ENCODE results near the gene PCDHA1. TPM values are rescaled to one million over a fixed set of nuclear protein-coding genes. Genes with fewer than 3 reads are reported as not detected.

The PCDHA1 gene
- total RNA-seq, 2 donors from 2014 or later, result not detected

DNA sequence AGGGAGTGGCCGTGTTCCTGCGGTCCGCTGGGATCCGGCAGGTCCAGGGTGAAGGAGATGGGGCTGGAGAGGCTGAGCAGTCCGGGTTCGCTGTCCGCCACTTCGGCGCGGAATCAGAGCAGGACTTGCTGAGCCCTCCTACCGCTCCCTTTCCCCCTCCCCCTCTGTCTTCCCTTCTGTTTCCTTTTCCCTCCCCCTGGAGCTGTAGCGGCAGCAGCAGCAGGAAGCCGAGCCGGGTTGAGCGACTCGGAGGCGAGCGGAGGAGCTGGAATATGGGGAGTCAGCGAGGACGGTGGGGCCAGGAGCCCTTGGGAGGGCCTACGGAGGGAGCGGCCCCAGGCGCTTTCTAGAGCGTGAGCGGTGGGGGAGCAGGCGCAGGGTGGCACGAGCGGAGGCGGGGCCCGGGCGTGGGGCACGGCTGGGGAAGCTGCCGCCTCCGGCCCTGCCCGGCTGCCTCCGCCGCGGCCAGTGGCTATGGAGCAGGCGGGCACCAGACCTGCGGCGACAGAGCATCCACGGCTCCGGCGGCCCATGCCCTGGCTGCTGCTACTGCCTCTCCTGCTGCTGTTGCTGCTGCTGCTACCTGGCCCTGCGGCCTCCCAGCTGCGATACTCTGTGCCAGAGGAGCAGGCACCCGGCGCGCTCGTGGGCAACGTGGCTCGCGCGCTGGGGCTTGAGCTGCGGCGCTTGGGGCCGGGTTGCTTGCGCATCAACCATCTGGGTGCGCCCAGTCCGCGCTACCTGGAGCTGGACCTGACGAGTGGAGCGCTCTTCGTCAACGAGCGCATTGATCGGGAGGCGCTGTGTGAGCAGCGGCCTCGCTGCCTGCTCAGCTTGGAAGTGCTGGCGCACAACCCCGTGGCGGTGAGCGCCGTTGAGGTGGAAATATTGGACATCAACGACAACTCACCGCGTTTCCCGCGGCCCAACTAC lies 180.6 kb downstream of the PCDHA1 start, which contains the start of gene PCDHAC2:
Gene PCDHAC2, plus strand, starts transcription at position 184 of the 933 bp plus-strand sequence. Its CDS starts 291 bp downstream, at position 475.
- DNase-seq (peak in 1 of 2 donors; percentile 4), ATAC-seq (peak; percentile 48)
- intact Hi-C loops (cut with DNase I, micrococcal nuclease), result no loop called here

DNA sequence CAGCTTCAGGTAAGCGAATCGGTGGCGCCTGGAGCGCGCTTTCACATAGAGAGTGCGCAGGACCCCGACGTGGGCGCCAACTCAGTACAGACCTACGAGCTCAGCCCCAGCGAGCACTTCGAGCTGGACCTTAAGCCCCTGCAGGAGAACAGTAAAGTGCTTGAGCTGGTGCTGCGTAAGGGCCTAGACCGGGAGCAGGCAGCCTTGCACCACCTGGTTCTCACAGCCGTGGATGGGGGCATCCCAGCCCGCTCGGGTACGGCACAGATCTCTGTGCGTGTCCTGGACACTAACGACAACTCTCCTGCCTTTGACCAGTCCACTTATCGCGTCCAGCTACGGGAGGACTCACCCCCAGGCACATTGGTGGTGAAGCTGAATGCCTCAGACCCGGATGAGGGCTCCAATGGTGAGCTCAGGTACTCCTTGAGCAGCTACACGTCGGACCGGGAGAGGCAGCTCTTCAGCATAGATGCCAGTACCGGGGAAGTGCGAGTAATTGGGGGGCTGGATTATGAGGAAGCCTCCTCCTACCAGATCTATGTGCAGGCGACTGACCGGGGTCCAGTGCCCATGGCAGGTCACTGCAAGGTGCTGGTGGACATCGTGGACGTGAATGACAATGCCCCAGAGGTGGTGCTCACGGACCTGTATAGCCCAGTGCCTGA lies 181.4 kb downstream of the PCDHA1 start:
- DNase-seq (no peak), ATAC-seq (no peak)
- intact Hi-C loops (cut with DNase I, micrococcal nuclease), result no loop called here

DNA sequence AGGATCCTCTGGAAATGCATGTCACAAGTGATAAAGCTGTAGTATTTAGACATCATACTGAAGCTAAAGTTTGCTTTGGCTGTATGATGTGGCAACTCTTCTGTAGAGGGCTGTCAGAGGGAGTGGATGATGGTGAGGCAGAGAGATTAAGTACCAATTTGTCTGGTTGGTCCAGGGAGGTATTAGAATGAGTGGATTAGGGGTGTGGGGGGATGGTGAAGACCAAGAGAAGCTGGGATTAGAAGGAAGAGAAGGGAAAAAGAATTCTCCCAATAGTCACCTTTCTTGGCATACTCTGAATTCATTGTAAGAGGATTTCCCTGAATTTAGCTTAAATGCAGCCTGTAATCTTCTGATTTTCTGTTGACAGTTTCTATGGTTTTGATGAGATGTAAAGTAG lies 183.9 kb downstream of the PCDHA1 start:
- DNase-seq (no peak), ATAC-seq (no peak)
- intact Hi-C loops (cut with DNase I, micrococcal nuclease), result no loop called here

DNA sequence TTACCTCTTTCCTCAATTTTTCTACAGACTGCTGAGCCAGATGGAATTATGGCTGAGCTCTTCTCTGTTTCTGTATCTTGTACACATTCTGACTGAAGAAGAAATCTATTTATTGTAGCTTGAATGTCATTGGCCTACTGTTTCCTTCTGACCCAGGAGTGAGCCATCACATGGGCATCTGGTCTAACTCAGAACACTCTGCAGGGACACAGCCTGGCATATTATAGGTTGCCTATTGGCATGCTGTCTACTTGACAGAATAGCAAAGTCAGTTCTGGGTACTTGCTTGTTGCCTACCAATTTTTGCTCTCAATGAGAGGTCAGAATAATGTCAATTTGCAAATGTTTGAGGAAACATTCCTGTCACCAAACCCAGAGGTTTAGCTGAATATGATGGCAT lies 187.6 kb downstream of the PCDHA1 start:
- no peak for ATAC-seq
- intact Hi-C loops (cut with DNase I, micrococcal nuclease), result no loop called here
- DNase-seq, result no peak

DNA sequence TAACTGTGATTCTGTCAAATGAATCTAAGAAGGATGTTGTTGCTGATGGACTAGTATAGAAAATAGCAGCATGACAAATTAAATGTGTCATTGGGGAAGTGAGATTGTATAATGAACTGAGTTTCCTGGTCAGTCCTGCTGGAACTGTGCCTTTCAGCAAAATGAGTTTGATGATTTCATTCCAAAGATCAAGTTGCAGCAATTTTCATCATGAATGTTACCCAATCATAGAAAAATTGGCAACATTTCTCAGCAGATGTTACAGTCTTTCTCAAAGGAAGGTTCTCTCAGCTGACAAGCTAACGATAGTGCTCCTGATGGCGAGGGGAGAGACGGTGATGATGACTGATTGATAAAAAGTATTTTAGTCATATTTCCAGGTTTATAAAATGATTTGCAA lies 191.1 kb downstream of the PCDHA1 start:
- ATAC-seq, result no peak
- DNase-seq, result no peak
- intact Hi-C loops (cut with DNase I, micrococcal nuclease), result no loop called here

DNA sequence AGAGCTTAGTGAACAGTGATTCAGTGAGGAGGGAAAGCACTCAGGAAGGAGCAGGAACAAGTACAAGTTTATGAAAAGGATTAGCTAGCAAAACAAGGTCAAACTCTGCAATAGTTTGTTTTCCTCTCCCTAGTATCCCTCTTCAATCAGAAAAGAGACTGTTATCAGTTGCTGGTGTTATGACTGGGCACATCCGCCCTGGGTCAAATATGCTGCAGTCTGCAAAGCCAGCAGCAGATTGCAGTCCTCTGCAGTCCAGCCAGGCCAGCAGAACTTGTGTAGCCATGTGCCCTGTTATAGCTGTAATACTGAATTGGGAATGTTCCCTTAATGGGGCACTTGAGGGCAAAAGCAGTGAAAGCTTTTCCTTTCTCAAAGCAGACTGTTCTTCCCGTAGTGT lies 192.3 kb downstream of the PCDHA1 start:
- intact Hi-C loops (cut with DNase I, micrococcal nuclease), result no loop called here
- DNase-seq, result no peak
- ATAC-seq, result no peak

DNA sequence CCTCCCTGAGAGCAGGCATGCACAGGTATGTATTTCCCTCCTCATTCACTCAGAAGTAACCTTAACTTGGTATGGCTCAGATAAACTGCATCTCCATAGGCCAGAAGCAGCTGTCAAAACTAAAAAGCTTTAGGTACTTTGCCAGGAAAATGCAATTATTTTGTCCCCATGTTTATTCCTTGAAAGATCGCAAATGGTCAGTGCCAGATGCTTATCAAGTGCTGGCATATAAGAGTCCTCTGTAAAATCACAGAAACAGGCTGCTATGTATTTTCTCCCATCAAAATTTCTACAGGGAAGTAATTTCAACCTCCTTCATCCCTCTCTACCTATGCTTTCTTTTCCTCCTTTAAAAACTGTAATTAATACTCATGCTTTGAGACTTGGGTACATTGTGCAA lies 193.0 kb downstream of the PCDHA1 start:
- ATAC-seq, result no peak
- intact Hi-C loops (cut with DNase I, micrococcal nuclease), result no loop called here

DNA sequence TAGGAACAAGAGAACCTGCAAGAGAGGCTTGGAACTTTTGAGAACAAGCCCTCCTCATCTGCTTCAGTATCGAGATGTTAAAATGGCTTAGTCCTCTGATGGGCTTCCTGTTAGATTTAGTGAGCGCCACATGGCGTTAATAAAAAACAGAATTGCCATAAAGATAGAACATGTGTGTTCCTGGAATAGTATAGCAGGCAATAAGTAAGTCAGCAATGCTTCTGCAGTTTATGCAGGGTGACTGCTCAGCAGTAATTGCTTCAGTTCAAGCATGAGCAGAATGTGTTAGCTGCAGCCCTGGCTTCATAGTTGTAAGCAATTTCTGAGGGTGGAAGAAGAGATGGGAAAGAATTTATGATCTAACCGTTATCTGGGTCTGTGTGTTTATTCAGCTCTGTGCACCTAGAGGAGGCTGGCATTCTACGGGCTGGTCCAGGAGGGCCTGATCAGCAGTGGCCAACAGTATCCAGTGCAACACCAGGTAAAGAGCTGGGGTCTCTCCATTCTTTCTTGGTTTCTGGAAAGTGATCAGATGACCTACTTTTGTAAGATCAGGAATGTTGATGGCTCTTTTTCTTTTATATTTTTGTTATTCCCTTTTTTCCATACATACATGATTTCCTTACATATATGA lies 196.3 kb downstream of the PCDHA1 start:
- ATAC-seq (no peak), DNase-seq (no peak)
- intact Hi-C loops (cut with DNase I, micrococcal nuclease), result no loop called here

More for the DNA sequence above, 193.0 kb downstream of the PCDHA1 start:
- DNase-seq, result no peak

DNA sequence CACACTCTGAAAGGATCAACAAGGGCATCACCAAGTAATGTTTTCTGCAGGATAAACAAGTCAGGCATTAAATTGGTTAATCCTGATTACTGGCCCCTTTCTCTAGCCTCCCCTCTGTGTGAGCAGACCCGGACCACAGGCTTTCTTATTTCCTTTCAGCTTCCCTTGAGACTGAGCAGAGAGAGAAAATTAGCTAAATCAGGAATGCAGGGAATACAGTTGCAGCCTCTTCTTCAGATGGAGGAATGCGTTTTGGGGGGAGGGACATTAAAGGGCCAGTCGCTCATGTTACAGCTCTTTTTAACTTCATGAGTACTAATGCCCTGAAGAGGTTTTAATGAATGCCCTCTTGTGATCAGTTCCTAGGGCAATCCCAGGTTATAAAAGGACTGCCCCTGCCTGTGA lies 200.2 kb downstream of the PCDHA1 start:
- DNase-seq, result no peak
- no peak for ATAC-seq
- intact Hi-C loops (cut with DNase I, micrococcal nuclease), result no loop called here

DNA sequence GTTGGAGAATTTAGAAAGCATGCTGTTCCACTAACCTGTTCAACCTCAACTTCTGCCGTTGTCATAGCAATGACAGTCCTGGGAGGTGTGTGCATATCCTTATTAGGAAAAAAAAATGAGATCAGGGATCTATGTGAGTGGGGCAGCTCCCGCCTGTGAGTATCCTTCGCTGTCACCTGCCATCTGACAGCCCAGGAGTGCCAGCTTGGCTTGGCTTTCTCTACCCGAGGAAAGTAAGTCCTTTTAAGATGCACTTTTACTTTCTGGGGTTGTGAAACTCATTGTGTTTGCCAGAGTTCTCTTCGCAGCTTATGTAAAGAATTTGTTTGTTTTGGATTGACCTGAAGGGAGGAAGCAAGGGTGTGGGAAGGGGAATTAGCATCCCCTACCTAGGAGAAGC lies 202.2 kb downstream of the PCDHA1 start:
- intact Hi-C loops (cut with DNase I, micrococcal nuclease), result no loop called here
- DNase-seq (no peak), ATAC-seq (no peak)

DNA sequence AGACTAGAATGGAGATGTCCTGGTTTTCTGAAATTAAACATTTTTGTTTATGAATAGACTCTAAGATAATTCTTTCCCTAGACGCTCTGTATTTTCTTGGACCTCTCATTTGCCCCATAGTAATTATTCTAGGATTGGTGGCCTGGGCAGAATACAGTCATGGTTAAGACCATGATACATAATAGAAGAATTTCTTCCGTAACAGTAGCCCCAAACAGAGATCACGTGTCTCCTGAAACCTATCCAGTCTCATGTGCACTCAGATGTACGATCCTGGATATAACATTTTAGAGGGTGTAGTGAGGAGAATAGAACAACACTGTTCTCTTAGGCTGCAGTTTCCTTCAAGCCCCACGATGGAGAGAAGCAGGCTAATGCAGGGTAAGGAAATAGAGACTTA lies 202.7 kb downstream of the PCDHA1 start:
- DNase-seq, result no peak
- intact Hi-C loops (cut with DNase I, micrococcal nuclease), result no loop called here
- ATAC-seq, result no peak

DNA sequence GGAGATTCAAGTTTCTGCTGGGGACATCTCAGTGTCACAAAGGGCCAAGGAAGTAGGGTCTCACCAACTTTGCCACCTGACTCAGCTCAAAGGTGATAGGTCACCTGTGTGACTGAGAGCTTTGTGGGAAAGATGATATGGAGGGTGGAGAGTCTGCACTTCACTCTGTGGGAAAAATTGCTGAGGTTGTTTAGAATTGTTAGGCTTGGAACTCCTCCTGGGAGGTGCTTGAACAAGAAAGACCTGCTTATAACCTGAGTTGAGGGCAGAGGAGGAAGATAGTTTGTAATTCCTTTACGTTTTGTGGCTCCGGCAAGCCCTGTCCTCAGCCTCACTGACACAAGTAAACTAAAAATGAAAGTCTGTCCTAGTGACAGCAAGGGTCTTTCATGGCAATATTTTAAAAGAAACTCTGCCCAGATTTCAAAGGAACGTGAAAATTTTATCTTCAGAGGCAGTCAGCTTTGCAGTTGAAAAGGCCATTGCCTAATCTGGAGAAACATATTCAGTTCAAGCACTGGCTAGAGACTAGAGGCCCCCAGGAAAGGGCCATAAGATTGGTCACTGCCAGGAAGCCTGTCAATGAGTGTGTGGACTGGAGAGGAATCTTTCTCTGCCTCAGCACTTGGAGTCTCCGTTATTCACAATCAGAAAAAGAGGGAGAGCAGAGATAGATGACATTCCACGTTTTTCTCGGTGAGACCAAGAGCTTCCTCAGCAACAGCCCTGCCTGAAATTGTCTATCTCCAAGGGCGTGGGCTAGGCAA lies 203.5 kb downstream of the PCDHA1 start:
- intact Hi-C loops (cut with DNase I, micrococcal nuclease), result no loop called here
- DNase-seq, result no peak
- ATAC-seq, result no peak

DNA sequence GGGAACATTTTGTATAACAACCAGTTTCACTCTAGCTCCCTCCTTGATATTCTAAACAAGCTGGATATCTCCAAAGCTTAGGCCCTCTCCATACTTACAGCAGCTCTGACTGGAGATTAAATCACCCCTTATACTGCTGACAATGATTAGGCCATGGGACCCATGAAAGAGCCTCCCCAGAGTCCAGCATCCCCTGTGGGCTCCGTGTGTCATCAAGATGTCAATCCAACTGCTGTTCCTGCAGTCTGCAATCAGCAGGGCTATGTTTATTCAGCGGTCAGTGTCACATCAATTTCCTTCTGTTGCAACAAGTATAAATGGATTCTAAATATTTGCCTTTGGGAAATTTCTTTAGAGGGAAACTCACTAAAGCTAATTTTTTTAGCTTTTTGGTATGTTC lies 206.9 kb downstream of the PCDHA1 start:
- intact Hi-C loops (cut with DNase I, micrococcal nuclease), result no loop called here
- no peak for ATAC-seq
- no peak for DNase-seq

DNA sequence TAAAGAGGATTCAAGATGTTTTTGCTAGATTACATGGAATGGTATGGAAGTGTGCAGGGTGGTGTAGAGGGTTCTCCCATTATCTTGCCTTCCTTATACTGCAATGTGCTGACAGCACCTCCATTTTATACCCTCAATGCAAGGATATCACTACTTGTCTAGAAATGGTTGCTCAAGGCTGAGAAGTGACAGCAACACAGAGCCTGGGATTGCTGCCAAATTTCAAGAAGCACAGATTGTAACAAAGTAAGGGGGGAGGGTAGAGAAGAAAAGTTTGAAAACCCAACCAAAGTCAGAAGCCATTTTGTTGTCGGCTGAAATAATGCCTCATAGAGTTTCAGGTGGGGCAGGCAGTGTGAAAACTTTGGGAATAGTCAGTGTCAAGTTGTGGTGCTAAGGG lies 210.1 kb downstream of the PCDHA1 start:
- intact Hi-C loops (cut with DNase I, micrococcal nuclease), result no loop called here
- ATAC-seq (no peak), DNase-seq (no peak)

DNA sequence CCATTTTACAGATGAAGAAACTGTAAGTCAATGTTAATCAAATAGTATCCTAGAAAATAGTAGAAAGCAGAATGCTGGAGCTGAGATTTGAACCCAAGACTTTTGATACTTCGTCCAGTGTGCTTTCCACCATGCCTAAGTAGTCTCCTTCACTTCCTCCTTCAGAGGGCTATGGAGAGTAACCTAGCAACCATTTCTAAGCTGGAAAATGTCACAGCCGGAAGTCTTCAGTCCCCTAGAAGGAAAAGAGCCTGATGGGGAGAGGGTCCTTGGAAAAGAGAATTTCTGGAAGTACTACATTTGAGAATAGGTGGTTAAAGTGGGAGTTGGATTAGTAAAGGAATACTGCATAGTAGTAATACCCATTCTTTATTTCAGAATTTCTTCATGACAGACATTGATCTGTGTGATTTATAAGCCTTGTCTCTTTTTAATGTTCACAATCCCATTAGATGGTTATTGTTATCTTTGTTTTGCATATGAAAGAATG lies 213.0 kb downstream of the PCDHA1 start:
- DNase-seq (no peak), ATAC-seq (no peak)
- intact Hi-C loops (cut with DNase I, micrococcal nuclease), result no loop called here

DNA sequence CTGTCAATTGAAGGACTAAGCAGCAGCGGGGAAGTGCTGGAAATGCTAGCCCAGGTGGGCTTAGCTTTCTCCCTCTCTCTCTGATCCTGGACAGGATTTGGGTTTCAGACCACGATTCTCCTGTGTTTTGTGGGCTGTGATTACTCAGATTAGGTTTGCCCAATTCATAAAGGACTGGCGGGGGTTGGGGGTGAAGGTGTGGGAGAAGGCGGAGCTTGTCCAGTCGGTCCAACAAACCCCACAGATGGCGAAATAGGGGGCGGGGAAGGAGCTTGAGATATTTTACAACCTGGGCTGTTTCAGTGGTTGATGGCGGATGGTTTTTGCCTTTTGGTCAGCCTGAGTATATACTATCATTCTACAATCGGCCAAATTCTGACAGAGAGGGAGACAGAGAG lies 215.5 kb downstream of the PCDHA1 start:
- intact Hi-C loops (cut with DNase I, micrococcal nuclease), result no loop called here
- ATAC-seq, result no peak
- no peak for DNase-seq

DNA sequence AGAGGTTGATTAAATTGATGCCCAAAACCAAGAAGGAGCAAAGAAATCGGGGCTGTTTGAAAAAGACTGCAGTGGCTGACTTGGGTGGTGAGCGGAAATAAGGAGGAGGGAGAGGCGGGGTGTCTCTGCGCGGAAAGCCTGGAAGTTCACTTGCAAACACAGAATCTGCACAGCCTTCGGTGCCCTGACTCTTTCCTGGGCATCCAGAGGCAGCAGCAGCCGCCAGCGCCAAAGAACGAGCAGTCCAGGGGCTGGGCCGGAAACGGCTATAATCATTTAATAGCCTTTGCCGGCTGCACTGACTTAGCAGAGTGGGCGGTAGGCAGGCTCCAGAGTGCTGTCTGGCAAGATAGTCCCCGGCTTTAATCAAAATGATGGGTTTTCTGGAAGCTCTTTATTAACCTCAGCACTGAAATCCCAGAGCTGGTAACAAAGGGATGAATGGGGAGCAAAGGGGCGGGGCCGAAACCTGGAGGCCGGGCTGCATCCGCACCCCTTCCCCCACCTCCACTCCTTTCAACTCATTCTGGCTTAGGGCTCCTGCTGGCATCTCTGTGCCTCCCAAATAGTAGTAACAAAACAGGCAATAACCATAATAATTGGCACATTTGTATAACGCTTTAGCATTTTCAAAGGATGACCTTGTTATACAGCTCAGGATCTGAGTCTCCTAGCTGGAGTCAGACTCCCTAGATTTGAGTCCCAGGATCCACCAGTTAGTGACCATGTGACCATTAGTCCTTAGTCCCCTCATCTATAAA lies 216.1 kb downstream of the PCDHA1 start:
- peak; percentile 3 to 30 for DNase-seq
- ATAC-seq, result peak; percentile 46
- intact Hi-C loops (cut with DNase I, micrococcal nuclease), result no loop called here

DNA sequence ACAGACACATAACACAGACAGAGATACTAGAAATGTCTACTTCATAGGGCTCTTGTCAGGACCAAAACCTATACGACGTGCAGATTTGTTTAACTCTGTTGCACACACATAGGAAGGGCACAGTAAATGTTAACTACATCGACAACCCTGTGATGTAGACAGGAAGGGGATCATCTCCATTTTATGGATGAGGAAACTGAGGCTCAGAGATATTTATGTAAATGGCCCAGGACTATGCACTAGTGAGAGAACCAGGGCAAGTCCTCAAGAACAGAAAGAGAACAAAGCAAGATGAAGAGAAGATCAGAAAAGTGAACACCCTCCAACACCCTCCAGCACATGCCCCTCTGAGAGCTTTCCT lies 216.6 kb downstream of the PCDHA1 start:
- intact Hi-C loops (cut with DNase I, micrococcal nuclease), result no loop called here
- DNase-seq, result no peak
- no peak for ATAC-seq

Data from left colon (tissue), 2 donors.